Measurements from ENCODE around the gene TET1.
"Not testable (repeated sequence)": the region's sequence is repeated elsewhere in the genome, so short reads cannot be mapped to it uniquely, and the experiment has no call there.

TET1 gene

GRCh38 chr10:68560186-68560942 is at the start of gene TET1:
Gene TET1 (plus strand): TSS chr10:68560337. CDS start chr10:68572339, 12,002 bp downstream.
- in situ Hi-C loops (cut with HindIII; ENCODE audit: low sequenced_read_pairs): no loop called here

DNA sequence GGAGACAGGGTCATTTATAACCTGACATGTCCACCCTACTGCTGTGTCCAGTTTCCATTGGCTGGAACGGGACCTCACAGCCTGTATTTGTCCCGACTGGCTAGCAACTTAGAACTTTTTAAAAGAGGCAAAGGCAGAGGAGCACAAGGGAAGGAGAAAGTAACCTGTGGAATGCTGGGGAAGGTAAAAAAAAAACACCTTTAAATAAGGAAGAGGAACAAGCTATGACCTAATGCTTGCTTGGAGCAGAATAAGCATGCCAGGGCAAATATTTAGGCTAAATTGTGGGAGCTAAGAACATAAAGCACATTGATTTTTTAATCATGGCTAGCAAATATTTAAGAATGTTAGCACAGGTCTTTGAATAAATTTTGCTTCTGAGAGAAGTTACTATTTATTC is 43.9 kb upstream of the TET1 start:
- in situ Hi-C loops (cut with HindIII; ENCODE audit: low sequenced_read_pairs): not testable (repeated sequence)

DNA sequence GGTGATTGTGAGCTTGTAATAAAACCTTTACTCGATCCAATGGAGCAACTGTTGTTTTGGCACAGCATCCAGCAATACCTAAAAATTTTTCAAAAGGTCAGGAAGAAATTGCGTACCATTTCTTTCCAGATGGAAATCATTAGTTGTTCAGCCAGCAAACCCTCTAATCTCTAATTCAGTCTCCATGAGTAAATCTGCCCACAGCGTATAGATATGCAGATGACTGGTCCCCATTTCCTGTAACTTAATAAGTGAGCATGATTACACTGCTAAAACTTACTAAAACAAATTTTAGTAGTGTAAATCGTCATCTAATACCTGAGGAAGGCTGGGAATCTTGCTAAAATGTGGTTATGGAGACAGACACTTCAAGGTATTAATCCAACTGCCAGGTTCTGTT is 43.4 kb upstream of the TET1 start:
- in situ Hi-C loops (cut with HindIII; ENCODE audit: low sequenced_read_pairs): no loop called here

- in situ Hi-C loops (cut with HindIII; ENCODE audit: low sequenced_read_pairs): no loop called here
Observed at GRCh38 chr10:68517188-68517587, 42.9 kb upstream of the TET1 start.

- in situ Hi-C loops (cut with HindIII; ENCODE audit: low sequenced_read_pairs): not testable (repeated sequence)
Observed at GRCh38 chr10:68518609-68519008, 41.5 kb upstream of the TET1 start.

DNA sequence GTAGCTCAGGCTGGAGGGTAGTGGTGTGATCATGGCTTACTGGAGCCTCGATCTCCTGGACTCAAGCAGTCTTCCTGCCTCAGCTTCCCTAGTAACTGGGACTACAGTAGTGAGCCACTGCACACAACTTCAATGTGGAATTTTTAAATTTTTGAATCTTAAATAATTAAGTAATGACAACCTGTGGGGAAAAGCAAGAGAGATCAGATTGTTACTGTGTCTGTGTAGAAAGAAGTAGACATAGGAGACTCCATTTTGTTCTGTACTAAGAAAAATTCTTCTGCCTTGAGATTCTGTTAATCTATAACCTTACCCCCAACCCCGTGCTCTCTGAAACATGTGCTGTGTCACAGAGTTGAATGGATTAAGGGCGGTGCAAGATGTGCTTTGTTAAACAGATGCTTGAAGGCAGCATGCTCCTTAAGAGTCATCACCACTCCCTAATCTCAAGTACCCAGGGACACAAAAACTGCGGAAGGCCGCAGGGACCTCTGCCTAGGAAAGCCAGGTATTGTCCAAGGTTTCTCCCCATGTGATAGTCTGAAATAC is 34.6 kb upstream of the TET1 start:
- in situ Hi-C loops (cut with HindIII; ENCODE audit: low sequenced_read_pairs): not testable (repeated sequence)

GRCh38 chr10:68526634-68527307 is 33.4 kb upstream of the TET1 start:
- in situ Hi-C loops (cut with HindIII; ENCODE audit: low sequenced_read_pairs): no loop called here

- in situ Hi-C loops (cut with HindIII; ENCODE audit: low sequenced_read_pairs): no loop called here
Observed at GRCh38 chr10:68536973-68537372, 23.2 kb upstream of the TET1 start.

GRCh38 chr10:68537796-68538195 is 22.3 kb upstream of the TET1 start:
- in situ Hi-C loops (cut with HindIII; ENCODE audit: low sequenced_read_pairs): no loop called here

DNA sequence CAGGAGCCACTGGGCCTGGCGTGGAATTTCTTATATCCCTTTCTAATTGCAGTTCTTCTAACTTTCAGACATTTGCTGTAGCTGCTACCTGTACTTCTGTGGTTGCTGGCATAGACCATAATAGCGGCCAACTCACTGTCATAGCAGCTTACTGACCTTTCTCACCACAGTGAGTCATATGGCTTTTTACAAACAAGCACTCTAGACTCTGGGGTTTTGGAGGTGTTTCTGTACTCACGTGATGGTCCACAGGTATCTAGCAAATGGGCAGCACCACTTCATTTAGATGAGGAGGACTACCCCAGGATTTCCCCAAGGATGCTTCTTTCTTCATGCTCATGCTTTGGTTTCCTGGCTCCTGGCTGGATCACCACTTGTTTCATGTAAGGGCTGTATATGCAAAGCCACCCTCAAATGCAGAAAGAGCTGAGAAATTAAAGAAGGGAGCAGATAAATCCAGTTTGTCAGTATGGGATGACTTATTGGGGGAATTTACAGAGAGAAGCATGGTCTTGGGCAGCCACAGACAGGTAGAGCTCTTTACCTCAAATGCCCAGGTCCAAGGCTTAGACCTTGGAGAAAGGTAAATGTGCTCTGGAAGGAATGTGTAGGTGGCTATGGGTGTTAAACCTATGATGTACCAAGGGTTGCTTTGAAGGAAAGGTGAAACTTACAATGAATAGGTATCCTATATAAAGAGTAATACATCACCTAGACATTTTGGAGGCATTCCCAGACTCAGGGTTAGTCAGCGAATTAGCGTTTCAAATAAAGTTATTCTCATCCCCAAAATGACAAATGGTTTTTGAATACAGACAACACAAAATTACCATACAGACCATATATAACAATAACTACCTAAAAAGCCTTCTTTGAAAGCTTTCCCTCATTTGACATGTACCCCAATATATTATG is 16.9 kb upstream of the TET1 start:
- in situ Hi-C loops (cut with HindIII; ENCODE audit: low sequenced_read_pairs): no loop called here

GRCh38 chr10:68550747-68551411 is 9.3 kb upstream of the TET1 start:
- in situ Hi-C loops (cut with HindIII; ENCODE audit: low sequenced_read_pairs): no loop called here

DNA sequence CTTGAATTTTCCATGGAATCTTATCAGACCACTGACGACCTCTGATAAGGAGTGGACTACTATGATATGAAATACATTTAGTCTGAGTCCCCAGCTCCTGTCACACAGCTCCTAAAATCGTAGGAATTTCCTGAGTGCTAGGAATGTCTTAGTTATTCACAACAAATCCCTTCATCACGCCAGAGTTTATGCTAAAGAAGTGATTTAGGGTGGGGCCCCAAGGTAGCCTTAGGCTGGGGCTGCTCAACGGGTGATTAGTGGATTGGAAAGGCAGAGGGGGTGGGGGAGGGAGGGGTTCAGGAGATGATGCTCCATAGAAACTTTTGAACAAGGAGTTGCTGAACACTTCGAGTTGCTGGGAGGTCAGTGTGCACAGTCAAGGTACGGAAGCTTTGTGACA is 7.0 kb upstream of the TET1 start:
- in situ Hi-C loops (cut with HindIII; ENCODE audit: low sequenced_read_pairs): no loop called here

- in situ Hi-C loops (cut with HindIII; ENCODE audit: low sequenced_read_pairs): no loop called here
Observed at GRCh38 chr10:68553599-68553998, 6.5 kb upstream of the TET1 start.

DNA sequence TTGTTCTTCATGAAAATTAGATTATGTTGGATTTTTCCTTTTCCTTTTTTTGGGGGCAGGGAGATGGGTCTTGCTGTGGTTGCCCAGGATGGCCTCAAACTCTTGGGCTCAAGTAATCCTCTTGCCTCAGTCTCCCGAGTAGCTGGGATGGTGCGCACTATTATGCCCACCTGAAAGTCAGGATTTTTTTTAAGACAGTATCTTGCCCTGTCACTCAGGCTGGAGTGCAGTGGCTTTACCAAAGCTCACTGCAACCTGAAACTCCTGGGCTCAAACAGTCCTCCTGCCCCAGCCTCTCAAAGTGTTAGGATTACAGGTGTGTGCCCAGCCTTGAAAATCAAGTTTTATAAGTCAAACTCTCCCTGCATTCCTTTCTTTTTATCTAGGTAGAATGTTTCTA is 1.7 kb upstream of the TET1 start:
- in situ Hi-C loops (cut with HindIII; ENCODE audit: low sequenced_read_pairs): no loop called here

DNA sequence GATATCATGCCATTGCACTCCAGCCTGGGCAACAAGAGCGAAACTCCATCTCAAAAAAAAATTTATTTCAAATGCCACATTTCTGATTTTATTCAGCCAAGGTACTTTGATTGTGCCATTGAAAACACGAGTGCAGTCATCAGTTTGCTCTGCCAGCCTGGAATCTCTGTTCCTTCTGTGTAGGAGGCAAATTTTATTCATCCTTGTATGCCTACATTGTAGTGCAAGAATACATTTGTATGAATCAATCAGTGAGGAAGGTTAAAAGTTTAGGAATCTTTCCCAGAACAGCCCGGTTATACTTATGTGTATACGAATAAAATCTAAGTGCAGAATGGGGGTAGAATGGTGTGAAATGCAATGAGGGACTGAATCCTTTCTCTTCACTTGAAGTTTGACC is 886 bp upstream of the TET1 start:
- in situ Hi-C loops (cut with HindIII; ENCODE audit: low sequenced_read_pairs): no loop called here

DNA sequence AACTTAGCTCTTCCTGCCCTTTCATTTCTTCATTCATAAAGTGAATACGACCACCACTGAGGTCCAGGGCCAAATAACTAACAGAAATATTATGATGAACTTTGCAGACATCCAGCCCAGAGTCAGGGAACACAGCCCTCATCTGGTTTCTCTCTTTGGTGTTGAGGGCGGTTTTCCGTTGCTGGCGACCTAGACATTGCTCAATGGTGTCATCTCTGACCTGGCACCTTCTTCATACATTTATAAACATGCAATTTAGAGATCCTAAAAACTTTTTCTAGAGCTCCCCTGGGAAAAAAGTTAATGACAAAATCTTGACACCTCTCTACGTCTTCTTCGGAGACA is 324 bp upstream of the TET1 start:
- in situ Hi-C loops (cut with HindIII; ENCODE audit: low sequenced_read_pairs): no loop called here

DNA sequence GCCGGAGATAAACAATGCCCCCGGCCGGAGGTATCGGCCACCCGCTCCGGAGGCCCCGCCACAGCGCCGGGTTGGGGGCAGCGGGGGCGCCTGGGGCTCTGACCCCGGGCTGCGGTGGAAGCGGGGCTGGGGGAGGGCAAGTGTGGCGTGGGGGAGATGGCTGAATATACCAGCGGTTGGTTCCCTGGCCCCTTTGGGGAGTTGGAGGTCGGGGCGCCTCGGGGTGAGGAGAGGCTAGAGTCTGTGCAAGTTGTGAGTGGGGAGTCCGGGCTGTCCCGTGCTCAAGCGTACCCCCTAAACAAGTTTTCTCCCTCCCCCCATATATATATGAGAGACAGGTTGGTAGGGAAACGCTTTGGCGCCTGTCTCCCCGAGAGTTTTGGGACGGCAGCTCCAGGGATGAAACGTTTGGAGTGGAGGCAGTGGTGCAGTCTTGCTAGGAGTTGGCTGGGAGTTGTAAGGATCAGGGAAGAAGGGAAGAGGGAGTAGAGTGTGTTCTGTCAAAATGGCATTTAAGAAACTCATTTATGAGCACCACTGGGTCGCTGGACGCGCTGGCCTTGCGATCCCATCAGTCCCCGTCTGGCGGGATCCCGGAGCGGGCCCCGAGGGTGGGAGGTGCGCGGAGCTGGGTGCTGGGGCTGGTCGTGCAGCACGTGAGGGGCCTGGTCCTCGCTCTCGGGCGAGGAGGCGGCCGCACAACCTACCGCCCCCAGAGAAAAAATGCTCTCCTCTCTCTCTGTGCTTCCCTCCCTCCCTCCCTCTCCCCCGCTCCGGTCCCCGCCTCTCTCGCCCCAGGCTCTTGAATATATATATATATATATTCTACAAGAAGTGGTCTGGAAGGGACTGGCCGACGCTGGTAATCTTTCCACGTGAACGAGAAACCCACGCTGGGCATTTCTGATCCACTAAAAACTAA is 1.1 kb downstream of the TET1 start:
- in situ Hi-C loops (cut with HindIII; ENCODE audit: low sequenced_read_pairs): no loop called here

DNA sequence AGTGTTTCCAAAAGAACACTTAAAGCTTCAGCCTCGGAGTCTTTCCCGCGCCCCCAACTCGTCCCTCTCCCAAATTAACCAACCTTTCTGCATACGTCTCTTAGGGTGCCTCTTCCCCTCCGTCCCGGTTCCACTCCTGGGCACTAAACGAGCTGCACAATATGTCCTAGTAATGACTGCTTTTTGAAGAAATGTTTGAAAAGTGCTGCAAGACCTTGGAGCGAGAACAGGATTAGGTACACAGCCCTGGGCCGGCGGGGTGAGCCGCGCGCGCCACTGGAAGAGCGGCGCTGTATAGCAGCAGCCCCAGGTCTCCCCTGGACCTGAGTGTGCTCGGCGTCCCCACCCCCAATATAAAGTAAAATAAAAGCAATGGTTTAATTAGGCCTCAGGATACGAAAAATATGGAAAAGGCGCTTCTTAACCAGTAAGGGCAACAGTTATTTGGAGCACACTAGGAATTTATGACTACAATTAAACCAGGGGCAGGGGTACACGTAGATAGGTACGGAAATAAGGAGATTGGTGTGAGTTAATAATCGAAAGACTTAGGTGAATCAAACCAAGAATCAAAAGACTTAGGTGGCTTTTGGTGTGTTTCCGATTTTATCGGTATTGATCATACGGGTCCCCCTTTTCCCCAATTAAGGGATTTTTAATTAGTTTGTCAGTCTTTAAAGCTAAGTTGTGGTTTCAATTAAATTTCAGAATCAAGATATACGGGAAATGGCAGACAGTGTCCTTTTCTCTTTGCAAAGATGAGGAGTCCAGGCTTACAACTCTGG is 1.9 kb downstream of the TET1 start:
- in situ Hi-C loops (cut with HindIII; ENCODE audit: low sequenced_read_pairs): no loop called here

Data from DLD1 (cell line).